Upper lobe of right lung (tissue), 1 donor: ENCODE measurements around the gene TCF19. TPM values are rescaled to one million over a fixed set of nuclear protein-coding genes. Genes with fewer than 3 reads are reported as not detected.

Source experiments
- ATAC-seq: fragments of 200-7000 bp; cut with Tn5 transposase; one replicate; pipeline ENCODE4 v1.9.1; 2020; ENCODE audit warnings: mild to moderate bottlenecking, moderate library complexity
- DNase-seq: peaks from one replicate; pipeline ENCODE4 v3.0.0-alpha.2; 2020
- H3K27ac ChIP-seq: fragments of 200-600 bp; one replicate; pipeline ENCODE4 v1.8.0; 2022
- H3K27me3 ChIP-seq: fragments of 200-600 bp; one replicate; pipeline ENCODE4 v1.8.0; 2022; ENCODE audit warnings: mild to moderate bottlenecking
- H3K36me3 ChIP-seq: fragments of 200-600 bp; one replicate; pipeline ENCODE4 v1.8.0; 2022
- H3K4me1 ChIP-seq: fragments of 200-600 bp; one replicate; pipeline ENCODE4 v1.8.0; 2022
- H3K4me3 ChIP-seq: fragments of 200-600 bp; one replicate; pipeline ENCODE4 v1.8.0; 2022; ENCODE audit warnings: mild to moderate bottlenecking
- H3K9me3 ChIP-seq: fragments of 200-600 bp; one replicate; pipeline ENCODE4 v1.8.0; 2022
- intact Hi-C: fragments of 100-400 bp; cut with DNase I; formaldehyde crosslinking; loops from one replicate; pipeline ENCODE4 v1.11.0; 2022
- total RNA-seq: library from RNA; stranded (reverse); fragmentation: NEBNext Ultra II Directional; extraction: Animal tissue kit (Norgen Biotek cat#: 25700); gene quantifications from one replicate; pipeline ENCODE4 v1.2.1, GENCODE V29; 2021
- TF ChIP-seq, protein P1 (sequence below): fragments of 200-600 bp; IDR thresholded peaks from one replicate; pipeline ENCODE4 v1.8.0; 2022; ENCODE audit warnings: antibody characterized with exemption
- donor health status: DM: no; HTN: yes; CAD: no; lungs with severe emphysema.

TCF19 gene
- total RNA-seq, 1 donor from 2014 or later: 4.5 TPM

DNA sequence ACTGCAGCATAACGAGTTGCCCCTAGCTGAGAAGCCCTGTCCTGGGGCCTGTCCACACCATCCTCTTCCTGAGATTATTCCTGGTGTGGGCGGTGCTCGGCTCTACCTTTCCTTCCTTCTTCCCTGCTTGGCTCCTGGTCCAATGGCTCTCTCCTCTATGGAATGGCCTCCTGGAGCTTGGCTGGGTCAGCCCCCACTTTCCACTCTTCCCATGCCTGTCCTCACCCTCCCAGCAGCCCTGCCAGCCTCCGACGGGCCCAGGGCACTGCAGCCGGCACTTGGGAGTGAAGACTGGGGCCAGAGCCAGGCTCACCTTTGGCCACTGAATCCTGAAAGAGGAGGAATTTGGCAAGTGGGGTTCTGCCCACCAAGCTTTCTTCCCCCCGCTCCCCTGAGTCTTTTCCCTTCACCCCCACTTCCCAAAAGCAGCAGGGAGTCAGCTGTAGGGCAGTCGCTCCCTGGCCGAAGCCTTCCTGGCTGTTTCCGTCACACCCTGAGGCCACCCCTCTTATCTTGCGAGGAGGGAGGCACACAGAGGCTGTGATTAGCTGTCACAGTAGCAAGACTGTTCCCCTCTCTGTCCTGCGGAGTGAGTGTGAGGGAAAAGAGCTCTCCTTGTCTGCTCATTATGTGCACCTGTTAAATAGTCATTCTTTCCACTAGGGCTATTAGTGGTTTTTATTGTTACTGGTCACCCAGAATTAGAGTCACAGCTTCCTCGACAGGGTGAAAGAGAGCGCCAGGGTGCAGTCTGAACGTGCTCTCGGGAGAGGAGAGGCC lies 31.8 kb upstream of the TCF19 start:
- Histone ChIP-seq H3K27ac (no peak overlapping the region), H3K36me3 (no peaks in the 10 kb centered on the region), H3K4me1 (peaks cover 2% of the 10 kb centered on the region), H3K27me3 (no peaks in the 10 kb centered on the region), H3K9me3 (no peaks in the 10 kb centered on the region), H3K4me3 (no peak overlapping the region)
- ATAC-seq (no peak), DNase-seq (no peak)
- TF ChIP-seq, protein P1, sequence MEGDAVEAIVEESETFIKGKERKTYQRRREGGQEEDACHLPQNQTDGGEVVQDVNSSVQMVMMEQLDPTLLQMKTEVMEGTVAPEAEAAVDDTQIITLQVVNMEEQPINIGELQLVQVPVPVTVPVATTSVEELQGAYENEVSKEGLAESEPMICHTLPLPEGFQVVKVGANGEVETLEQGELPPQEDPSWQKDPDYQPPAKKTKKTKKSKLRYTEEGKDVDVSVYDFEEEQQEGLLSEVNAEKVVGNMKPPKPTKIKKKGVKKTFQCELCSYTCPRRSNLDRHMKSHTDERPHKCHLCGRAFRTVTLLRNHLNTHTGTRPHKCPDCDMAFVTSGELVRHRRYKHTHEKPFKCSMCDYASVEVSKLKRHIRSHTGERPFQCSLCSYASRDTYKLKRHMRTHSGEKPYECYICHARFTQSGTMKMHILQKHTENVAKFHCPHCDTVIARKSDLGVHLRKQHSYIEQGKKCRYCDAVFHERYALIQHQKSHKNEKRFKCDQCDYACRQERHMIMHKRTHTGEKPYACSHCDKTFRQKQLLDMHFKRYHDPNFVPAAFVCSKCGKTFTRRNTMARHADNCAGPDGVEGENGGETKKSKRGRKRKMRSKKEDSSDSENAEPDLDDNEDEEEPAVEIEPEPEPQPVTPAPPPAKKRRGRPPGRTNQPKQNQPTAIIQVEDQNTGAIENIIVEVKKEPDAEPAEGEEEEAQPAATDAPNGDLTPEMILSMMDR: no peak
- intact Hi-C loops: no loop called here

DNA sequence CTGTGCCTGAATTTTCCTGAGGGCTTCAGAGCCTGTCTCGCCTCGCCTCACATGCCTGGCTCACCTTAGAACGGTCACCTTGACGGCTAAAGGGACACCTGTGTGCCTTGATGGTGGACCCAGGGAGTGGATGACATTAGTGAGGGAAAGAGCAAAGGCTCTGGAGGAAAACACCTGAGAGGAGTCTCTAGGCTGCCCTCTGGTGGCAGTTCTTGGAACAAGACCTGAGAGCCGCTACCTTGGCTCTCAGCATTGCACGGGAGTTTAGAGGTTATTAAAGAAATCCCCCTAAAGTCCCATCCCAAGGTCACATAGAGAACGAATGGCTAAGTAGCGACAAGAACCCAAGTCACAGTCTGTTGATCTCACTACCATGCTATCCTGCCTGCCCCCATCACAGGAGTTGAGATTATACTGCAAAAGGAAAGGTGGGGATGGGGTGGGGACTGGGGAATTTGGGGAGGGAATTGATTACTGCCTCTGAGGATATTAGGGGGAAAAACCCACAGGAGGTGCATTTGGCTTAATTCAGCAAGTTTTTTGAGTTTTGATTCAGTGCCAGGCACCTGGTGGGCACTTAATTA lies 30.2 kb upstream of the TCF19 start:
- Histone ChIP-seq H3K9me3 (no peaks in the 10 kb centered on the region), H3K27ac (no peak overlapping the region), H3K4me1 (no peaks in the 10 kb centered on the region), H3K4me3 (no peak overlapping the region), H3K36me3 (no peaks in the 10 kb centered on the region), H3K27me3 (no peaks in the 10 kb centered on the region)
- DNase-seq: no peak
- peak; percentile 75 for ATAC-seq
- TF ChIP-seq, protein P1: peak; percentile 86
- intact Hi-C loops: no loop called here

DNA sequence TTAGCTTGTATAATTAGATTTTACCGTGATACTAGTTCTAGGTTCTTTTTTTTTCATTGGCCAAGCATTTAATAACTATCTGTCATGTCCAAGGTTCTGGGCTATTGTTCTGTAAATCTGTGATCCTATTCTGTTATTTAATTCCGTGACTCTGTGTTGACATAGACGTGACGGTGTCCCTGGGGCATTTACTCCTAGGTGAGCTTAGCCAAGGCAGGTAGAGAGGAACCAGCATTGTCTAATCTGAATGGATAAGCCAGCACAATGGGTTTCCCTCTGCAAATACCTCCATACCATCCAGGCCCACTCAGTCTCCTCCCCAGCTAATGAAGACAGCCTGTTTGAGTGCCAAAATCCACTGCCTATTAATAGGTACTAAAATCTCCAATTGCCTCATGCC lies 29.3 kb upstream of the TCF19 start:
- DNase-seq: no peak
- TF ChIP-seq, protein P1: no peak
- no peaks in the 10 kb centered on the region for H3K36me3 ChIP-seq
- H3K9me3 ChIP-seq: no peaks in the 10 kb centered on the region
- intact Hi-C loops: no loop called here
- H3K27ac ChIP-seq: no peak overlapping the region
- H3K27me3 ChIP-seq: no peaks in the 10 kb centered on the region
- no peaks in the 10 kb centered on the region for H3K4me1 ChIP-seq
- ATAC-seq: no peak
- no peak overlapping the region for H3K4me3 ChIP-seq

DNA sequence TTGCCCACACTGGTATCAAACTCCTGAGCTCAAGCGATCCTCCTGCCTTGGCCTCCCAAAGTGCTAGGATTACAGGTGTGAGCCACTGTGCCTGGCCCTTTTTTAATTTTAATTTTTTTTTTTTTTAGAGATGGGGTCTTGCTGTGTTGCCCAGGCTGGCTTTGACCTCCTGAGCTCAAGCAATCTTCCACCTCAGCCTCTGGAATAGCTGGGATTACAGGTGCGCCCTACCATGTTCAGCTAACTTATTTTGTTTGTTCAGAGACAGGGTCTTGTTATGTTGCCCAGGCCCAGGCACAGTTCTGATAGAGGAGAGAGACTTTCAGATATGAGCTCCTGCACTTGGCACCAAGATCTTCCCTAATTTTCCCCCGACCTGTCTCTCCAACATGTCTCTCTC lies 27.6 kb upstream of the TCF19 start:
- no peaks in the 10 kb centered on the region for H3K27me3 ChIP-seq
- no peaks in the 10 kb centered on the region for H3K36me3 ChIP-seq
- H3K9me3 ChIP-seq: no peaks in the 10 kb centered on the region
- no peak overlapping the region for H3K4me3 ChIP-seq
- intact Hi-C loops: no loop called here
- H3K4me1 ChIP-seq: no peaks in the 10 kb centered on the region
- no peak overlapping the region for H3K27ac ChIP-seq
- DNase-seq (no peak), ATAC-seq (no peak)
- TF ChIP-seq, protein P1: no peak

DNA sequence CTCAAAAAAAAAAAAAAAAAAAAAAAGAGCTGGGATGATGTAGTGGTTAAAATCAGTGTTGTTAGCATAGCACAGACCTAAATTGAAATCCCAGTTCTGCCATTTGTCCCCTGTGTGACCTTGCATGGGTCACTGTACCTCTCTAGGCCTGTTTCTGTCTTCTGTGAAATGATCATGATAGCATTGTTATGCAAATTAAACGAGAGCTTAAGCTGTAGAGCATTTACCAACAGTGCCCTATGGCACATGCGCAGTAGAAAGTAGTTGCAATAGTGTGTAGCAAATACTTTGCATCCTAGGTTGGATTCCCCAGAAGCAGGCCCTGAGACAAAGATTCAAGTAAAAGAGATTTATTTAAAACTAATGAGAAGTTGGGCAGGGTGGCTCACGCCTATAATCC lies 26.8 kb upstream of the TCF19 start:
- no peaks in the 10 kb centered on the region for H3K4me1 ChIP-seq
- H3K4me3 ChIP-seq: no peak overlapping the region
- H3K27ac ChIP-seq: no peak overlapping the region
- H3K36me3 ChIP-seq: no peaks in the 10 kb centered on the region
- TF ChIP-seq, protein P1: no peak
- H3K27me3 ChIP-seq: no peaks in the 10 kb centered on the region
- ATAC-seq (no peak), DNase-seq (no peak)
- intact Hi-C loops: no loop called here
- no peaks in the 10 kb centered on the region for H3K9me3 ChIP-seq
